Amygdala (tissue), 56 donors: ENCODE data around the gene GPRC5A.

ENCODE experiments used
- DNase-seq, 56 donors: peaks; one replicate each; lab custom pipeline; 2025; lab: John Stamatoyannopoulos, UW

The GPRC5A gene

GRCh38 chr12:12883369-12884001 is 7.9 kb upstream of the GPRC5A start:
- no peak for DNase-seq

- no peak for DNase-seq
Measured at GRCh38 chr12:12885096-12885792, 6.1 kb upstream of the GPRC5A start.

GRCh38 chr12:12887471-12887870 is 3.9 kb upstream of the GPRC5A start:
- DNase-seq = no peak

- no peak for DNase-seq
Measured at GRCh38 chr12:12889701-12890100, 1.7 kb upstream of the GPRC5A start.

- DNase-seq = peak in 2 of 56 donors; percentile 9 to 21
Measured at GRCh38 chr12:12890543-12891079, 751 bp upstream of the GPRC5A start.

GRCh38 chr12:12891881-12892355 is 556 bp downstream of the GPRC5A start:
- DNase-seq = no peak

GRCh38 chr12:12892681-12893141 is 1.3 kb downstream of the GPRC5A start:
- DNase-seq = no peak

GRCh38 chr12:12893438-12893837 is 2.1 kb downstream of the GPRC5A start:
- no peak for DNase-seq

GRCh38 chr12:12896260-12896659 is 4.9 kb downstream of the GPRC5A start:
- no peak for DNase-seq

- DNase-seq = no peak
Measured at GRCh38 chr12:12897302-12897701, 5.9 kb downstream of the GPRC5A start.

- no peak for DNase-seq
Measured at GRCh38 chr12:12898136-12898717, 6.9 kb downstream of the GPRC5A start.

GRCh38 chr12:12898911-12899511 is 7.6 kb downstream of the GPRC5A start:
- no peak for DNase-seq

GRCh38 chr12:12899530-12900380 is 8.4 kb downstream of the GPRC5A start:
- peak in 9 of 56 donors; percentile 4 to 58 (median 26) for DNase-seq

- DNase-seq = no peak
Measured at GRCh38 chr12:12900786-12901157, 9.4 kb downstream of the GPRC5A start.

GRCh38 chr12:12901158-12901791 is 9.9 kb downstream of the GPRC5A start:
- peak in 12 of 56 donors; percentile 8 to 58 (median 16) for DNase-seq

GRCh38 chr12:12902036-12902435 is 10.7 kb downstream of the GPRC5A start:
- no peak for DNase-seq

- no peak for DNase-seq
Measured at GRCh38 chr12:12903642-12904609, 12.6 kb downstream of the GPRC5A start.

- DNase-seq = no peak
Measured at GRCh38 chr12:12907552-12907951, 16.2 kb downstream of the GPRC5A start.
